ENCODE measurements around the gene EIF2B2. TPM values are rescaled to one million over a fixed set of nuclear protein-coding genes. Genes with fewer than 3 reads are reported as not detected.

Gene EIF2B2
- total RNA-seq, 2 experiments from 2014 or later, result 21.0 to 24.2 TPM

- Histone ChIP-seq H3K9me3 (ENCODE audit: control insufficient read depth in 1 of 2, insufficient read depth in 1 of 2, low read length in 2 of 2) (no peaks in the 10 kb centered on the region), H3K36me3 (ENCODE audit: insufficient read depth, low read length) (peaks cover 51% of the 10 kb centered on the region), H3K4me1 (ENCODE audit: insufficient read depth, low read length) (no peaks in the 10 kb centered on the region), H3K27ac (ENCODE audit: low read depth in 1 of 2, low read length in 2 of 2) (no peak overlapping the region), H3K27me3 (ENCODE audit: control insufficient read depth in 1 of 2, insufficient read depth in 2 of 2, low read length in 2 of 2) (no peaks in the 10 kb centered on the region), H3K4me3 (ENCODE audit: low read length) (no peak overlapping the region)
- DNase-seq (no peak), ATAC-seq (ENCODE audit: poor library complexity) (no peak)
- CTCF ChIA-PET, result no interaction called here
- Mint-ChIP-seq H3K9me3 (no peaks in the 10 kb centered on the region), H3K27ac (no peak overlapping the region), H3K4me1 (ENCODE audit: low read depth) (no peaks in the 10 kb centered on the region), H3K4me3 (no peak overlapping the region), H3K36me3 (ENCODE audit: low read depth) (peaks cover 57% of the 10 kb centered on the region), H3K27me3 (no peaks in the 10 kb centered on the region)
- intact Hi-C loops (cut with DNase I, micrococcal nuclease), result no loop called here
- no peak for TF ChIP-seq CTCF (IDR thresholded peaks at IDR 0.05)
- POLR2A ChIA-PET, result no interaction called here
Measured at GRCh38 chr14:75030147-75030546, 27.4 kb downstream of the EIF2B2 start.

- ChIA-PET CTCF (no interaction called here), POLR2A (no interaction called here)
- Mint-ChIP-seq H3K9me3 (no peaks in the 10 kb centered on the region), H3K36me3 (ENCODE audit: low read depth) (peaks cover 76% of the 10 kb centered on the region), H3K27ac (no peak overlapping the region), H3K4me1 (ENCODE audit: low read depth) (no peaks in the 10 kb centered on the region), H3K27me3 (no peaks in the 10 kb centered on the region), H3K4me3 (no peak overlapping the region)
- no peak overlapping the region for H3K4me3 ChIP-seq (ENCODE audit: low read length)
- H3K9me3 ChIP-seq (ENCODE audit: control insufficient read depth in 1 of 2, insufficient read depth in 1 of 2, low read length in 2 of 2), result no peaks in the 10 kb centered on the region
- no peaks in the 10 kb centered on the region for H3K27me3 ChIP-seq (ENCODE audit: control insufficient read depth in 1 of 2, insufficient read depth in 2 of 2, low read length in 2 of 2)
- no peak for ATAC-seq (ENCODE audit: poor library complexity)
- intact Hi-C loops (cut with DNase I, micrococcal nuclease), result no loop called here
- no peak overlapping the region for H3K27ac ChIP-seq (ENCODE audit: low read depth in 1 of 2, low read length in 2 of 2)
- peaks cover 52% of the 10 kb centered on the region for H3K36me3 ChIP-seq (ENCODE audit: insufficient read depth, low read length)
- H3K4me1 ChIP-seq (ENCODE audit: insufficient read depth, low read length), result no peaks in the 10 kb centered on the region
- TF ChIP-seq CTCF (IDR thresholded peaks at IDR 0.05), result no peak
- DNase-seq, result no peak
Measured at GRCh38 chr14:75032939-75033338, 30.2 kb downstream of the EIF2B2 start.

- Histone ChIP-seq H3K27me3 (ENCODE audit: control insufficient read depth in 1 of 2, insufficient read depth in 2 of 2, low read length in 2 of 2) (no peaks in the 10 kb centered on the region), H3K27ac (ENCODE audit: low read depth in 1 of 2, low read length in 2 of 2) (no peak overlapping the region), H3K9me3 (ENCODE audit: control insufficient read depth in 1 of 2, insufficient read depth in 1 of 2, low read length in 2 of 2) (no peaks in the 10 kb centered on the region), H3K4me1 (ENCODE audit: insufficient read depth, low read length) (peaks cover 2% of the 10 kb centered on the region), H3K36me3 (ENCODE audit: insufficient read depth, low read length) (peaks cover 27% of the 10 kb centered on the region), H3K4me3 (ENCODE audit: low read length) (no peak overlapping the region)
- no peak for TF ChIP-seq CTCF (IDR thresholded peaks at IDR 0.05)
- H3K27ac Mint-ChIP-seq, result no peak overlapping the region
- no peak overlapping the region for H3K4me3 Mint-ChIP-seq
- intact Hi-C loops (cut with DNase I, micrococcal nuclease), result loop anchor here in 1 of 2 experiments (5.0 kb wide), 1 partner anchor 37 kb away; no protein-coding TSS in a partner anchor
- H3K4me1 Mint-ChIP-seq (ENCODE audit: low read depth), result peaks cover 26% of the 10 kb centered on the region
- ChIA-PET POLR2A (no interaction called here), CTCF (interaction anchor here (1.1 kb wide), 1 partner anchor 135 kb away, joined by 3 read pairs; no protein-coding TSS in a partner anchor)
- DNase-seq (no peak), ATAC-seq (ENCODE audit: poor library complexity) (no peak)
- H3K9me3 Mint-ChIP-seq, result no peaks in the 10 kb centered on the region
- peaks cover 71% of the 10 kb centered on the region for H3K36me3 Mint-ChIP-seq (ENCODE audit: low read depth)
- H3K27me3 Mint-ChIP-seq, result no peaks in the 10 kb centered on the region
Measured at GRCh38 chr14:75040507-75040906, 37.8 kb downstream of the EIF2B2 start.
